AG09319 (cell line): ENCODE measurements around the gene FAM20C.

Experiments
- DNase-seq: peaks from one replicate; pipeline ENCODE4 v3.0.0-alpha.2; 2010; ENCODE audit warnings: low read depth; ENCODE audit errors: extremely low read depth
- CTCF ChIP-seq: IDR thresholded peaks from 2 replicates; pipeline ENCODE4 v1.5.1; 2011; ENCODE audit warnings: low read depth, mild to moderate bottlenecking, inconsistent platforms, low read length, moderate library complexity

The FAM20C gene

GRCh38 chr7:154096-154799, 38.1 kb upstream of the FAM20C start:
- TF ChIP-seq CTCF = no peak
- no peak for DNase-seq

- no peak for DNase-seq
- no peak for TF ChIP-seq CTCF
Observed at GRCh38 chr7:155469-155900, 36.9 kb upstream of the FAM20C start.

- TF ChIP-seq CTCF = no peak
- DNase-seq = no peak
Observed at GRCh38 chr7:156111-157007, 36.0 kb upstream of the FAM20C start.

- no peak for TF ChIP-seq CTCF
- DNase-seq = no peak
Observed at GRCh38 chr7:157008-157310, 35.4 kb upstream of the FAM20C start.

- DNase-seq = no peak
- TF ChIP-seq CTCF = no peak
Observed at GRCh38 chr7:157771-158625, 34.4 kb upstream of the FAM20C start.

GRCh38 chr7:158771-159170, 33.6 kb upstream of the FAM20C start:
- TF ChIP-seq CTCF = no peak
- no peak for DNase-seq
